Tibial nerve (tissue), 4 donors: Measurements from ENCODE around the gene EPB41. TPM values are rescaled to one million over a fixed set of nuclear protein-coding genes. Genes with fewer than 3 reads are reported as not detected.
"Not testable (repeated sequence)": the region's sequence is repeated elsewhere in the genome, so short reads cannot be mapped to it uniquely, and the experiment has no call there.

ENCODE experiments used
- DNase-seq, 2 donors: peaks; one replicate each; pipeline ENCODE4 v3.0.0-alpha.2; 2019; ENCODE audit warnings: low spot score in 2 of 2
- H3K27ac ChIP-seq, 4 donors: fragments of 200-600 bp; sonication (generic) in 3 of 4; one replicate each; pipeline ENCODE4 v1.5.1; 2017 to 2019; ENCODE audit warnings: mild to moderate bottlenecking in 1 of 4
- H3K27me3 ChIP-seq, 2 donors: fragments of 200-600 bp; sonication (generic) in 1 of 2; one replicate each; pipeline versions ENCODE4 v1.5.1 to v1.6.0; 2017 to 2019
- H3K36me3 ChIP-seq, 3 donors: fragments of 200-600 bp; sonication (generic); one replicate each; pipeline ENCODE4 v1.5.1; 2018 to 2019
- H3K4me1 ChIP-seq, 4 donors: fragments of 200-600 bp; sonication (generic) in 3 of 4; one replicate each; pipeline ENCODE4 v1.5.1; 2017 to 2019
- H3K4me3 ChIP-seq, 4 donors: fragments of 200-600 bp; sonication (generic) in 3 of 4; one replicate each; pipeline ENCODE4 v1.5.1; 2017 to 2019; ENCODE audit warnings: mild to moderate bottlenecking in 1 of 4, moderate library complexity in 1 of 4
- H3K9me3 ChIP-seq, 4 donors: fragments of 200-600 bp; sonication (generic) in 3 of 4; one replicate each; pipeline ENCODE4 v1.5.1; 2017 to 2019
- EP300 ChIP-seq, 2 donors: sonication (generic); formaldehyde crosslinking; IDR thresholded peaks; one replicate each; pipeline ENCODE4 v1.6.1; 2017; ENCODE audit warnings: antibody characterized with exemption in 2 of 2, mild to moderate bottlenecking in 1 of 2
- POLR2A ChIP-seq, 2 donors: fragments of 450-650 bp; IDR thresholded peaks; one replicate each; pipeline ENCODE4 v1.6.1; 2017; ENCODE audit warnings: antibody characterized with exemption in 2 of 2, mild to moderate bottlenecking in 2 of 2, moderate library complexity in 2 of 2
- WGBS, 2 donors: methylation state at CpG; one replicate each; pipeline ENCODE4 v1.1.5; 2018; 5-methylcytosine and 5-hydroxymethylcytosine counted together
- total RNA-seq, 4 donors: library from RNA; depleted of rRNA; stranded (reverse); fragments of >200 nt; gene quantifications; one replicate each; pipeline ENCODE4 v1.1.0, GENCODE V29; 2016
- TF ChIP-seq, protein P1 (sequence below), 5 experiments: fragments of 200-600 bp in 3 of 5; fragments of 450-650 bp in 2 of 5; sonication (generic) in 3 of 5; IDR thresholded peaks; one replicate each; pipeline ENCODE4 v1.5.1; 2016 to 2019; ENCODE audit warnings: antibody characterized with exemption in 5 of 5, mild to moderate bottlenecking in 3 of 5, moderate library complexity in 2 of 5

Gene EPB41
- total RNA-seq, 4 donors from 2014 or later, result 13.9 to 22.1 (median 16.0) TPM

DNA sequence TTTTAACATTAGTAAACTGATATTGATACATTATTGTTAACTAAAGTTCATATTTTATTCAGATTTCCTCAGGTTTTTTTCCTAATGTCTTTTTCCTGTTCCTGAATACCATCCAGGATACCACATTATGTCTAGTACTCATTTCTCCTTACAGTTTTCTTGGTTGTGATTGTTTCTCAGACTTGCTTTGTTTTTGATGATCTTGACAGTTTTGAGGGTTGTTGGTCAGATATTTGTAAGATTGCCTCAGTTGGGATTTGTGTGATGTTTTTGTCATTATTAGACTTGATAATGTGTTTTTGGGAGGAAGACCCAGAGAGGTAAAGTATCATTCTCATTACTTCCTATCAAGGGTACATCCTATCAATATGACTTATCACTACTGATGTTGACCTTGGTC is 19.5 kb downstream of the EPB41 start:
- no peak overlapping the region for H3K4me3 ChIP-seq
- no peak overlapping the region for H3K27ac ChIP-seq
- H3K36me3 ChIP-seq, result no peaks in the 10 kb centered on the region
- peaks cover 0 to 4% (median 0%) of the 10 kb centered on the region in 4 donors for H3K4me1 ChIP-seq
- no peaks in the 10 kb centered on the region for H3K27me3 ChIP-seq
- H3K9me3 ChIP-seq, result no peaks in the 10 kb centered on the region
- DNase-seq, result no peak
- TF ChIP-seq EP300 (IDR thresholded peaks at IDR 0.05), result no peak
- TF ChIP-seq, protein P1, sequence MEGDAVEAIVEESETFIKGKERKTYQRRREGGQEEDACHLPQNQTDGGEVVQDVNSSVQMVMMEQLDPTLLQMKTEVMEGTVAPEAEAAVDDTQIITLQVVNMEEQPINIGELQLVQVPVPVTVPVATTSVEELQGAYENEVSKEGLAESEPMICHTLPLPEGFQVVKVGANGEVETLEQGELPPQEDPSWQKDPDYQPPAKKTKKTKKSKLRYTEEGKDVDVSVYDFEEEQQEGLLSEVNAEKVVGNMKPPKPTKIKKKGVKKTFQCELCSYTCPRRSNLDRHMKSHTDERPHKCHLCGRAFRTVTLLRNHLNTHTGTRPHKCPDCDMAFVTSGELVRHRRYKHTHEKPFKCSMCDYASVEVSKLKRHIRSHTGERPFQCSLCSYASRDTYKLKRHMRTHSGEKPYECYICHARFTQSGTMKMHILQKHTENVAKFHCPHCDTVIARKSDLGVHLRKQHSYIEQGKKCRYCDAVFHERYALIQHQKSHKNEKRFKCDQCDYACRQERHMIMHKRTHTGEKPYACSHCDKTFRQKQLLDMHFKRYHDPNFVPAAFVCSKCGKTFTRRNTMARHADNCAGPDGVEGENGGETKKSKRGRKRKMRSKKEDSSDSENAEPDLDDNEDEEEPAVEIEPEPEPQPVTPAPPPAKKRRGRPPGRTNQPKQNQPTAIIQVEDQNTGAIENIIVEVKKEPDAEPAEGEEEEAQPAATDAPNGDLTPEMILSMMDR (IDR thresholded peaks at IDR 0.05), result no peak
- TF ChIP-seq POLR2A (IDR thresholded peaks at IDR 0.05), result no peak

DNA sequence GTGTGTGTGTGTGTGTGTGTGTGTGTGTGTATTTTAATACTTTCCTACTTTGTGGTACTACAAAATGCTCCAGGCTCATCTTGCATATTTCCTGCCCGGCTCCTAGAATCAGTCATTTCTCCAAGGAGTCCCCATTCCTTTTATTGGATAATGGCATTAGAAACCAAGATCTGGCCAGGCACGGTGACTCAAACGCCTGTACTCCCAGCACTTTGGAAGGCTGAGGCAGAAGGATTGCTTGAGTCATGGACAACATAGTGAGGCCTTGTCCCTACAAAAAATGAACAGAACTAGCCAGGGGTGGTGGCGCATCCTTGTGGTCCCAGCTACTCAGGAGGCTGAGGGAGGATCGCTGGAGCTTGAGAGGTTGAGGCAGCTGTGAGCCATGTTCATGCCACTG is 20.3 kb downstream of the EPB41 start:
- Histone ChIP-seq H3K36me3 (no peaks in the 10 kb centered on the region), H3K27me3 (no peaks in the 10 kb centered on the region), H3K27ac (no peak overlapping the region), H3K4me3 (no peak overlapping the region), H3K4me1 (no peaks in the 10 kb centered on the region), H3K9me3 (no peaks in the 10 kb centered on the region)
- TF ChIP-seq, protein P1 (IDR thresholded peaks at IDR 0.05), result no peak
- TF ChIP-seq POLR2A (IDR thresholded peaks at IDR 0.05), result no peak
- TF ChIP-seq EP300 (IDR thresholded peaks at IDR 0.05), result no peak
- WGBS, 2 donors, result 92 to 94% methylated on average over 5 of the region's 5 CpGs
- no peak for DNase-seq

DNA sequence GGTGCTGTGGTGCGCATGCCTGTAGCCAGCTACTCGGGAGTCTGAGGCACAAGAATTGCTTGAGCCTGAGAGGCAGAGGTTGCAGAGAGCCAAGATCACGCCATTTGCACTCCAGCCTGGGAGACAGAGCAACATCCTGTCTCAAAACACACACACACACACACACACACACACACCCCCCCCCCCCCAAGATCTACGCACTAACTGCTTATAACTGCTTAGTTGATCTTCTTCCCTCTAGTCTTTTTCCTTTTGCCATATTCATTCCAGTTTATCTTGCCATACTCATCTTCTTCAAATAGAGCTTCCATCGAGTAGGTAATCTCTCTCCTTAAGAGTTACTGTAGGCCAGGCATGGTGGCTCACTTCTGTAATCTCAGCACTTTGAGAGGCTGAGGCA is 20.9 kb downstream of the EPB41 start:
- H3K27me3 ChIP-seq, result no peaks in the 10 kb centered on the region
- no peak overlapping the region for H3K4me3 ChIP-seq
- H3K36me3 ChIP-seq, result no peaks in the 10 kb centered on the region
- no peak for DNase-seq
- 85 to 89% methylated on average over 5 of the region's 5 CpGs for WGBS, 2 donors
- no peaks in the 10 kb centered on the region for H3K4me1 ChIP-seq
- no peaks in the 10 kb centered on the region for H3K9me3 ChIP-seq
- TF ChIP-seq EP300 (IDR thresholded peaks at IDR 0.05), result no peak
- no peak for TF ChIP-seq POLR2A (IDR thresholded peaks at IDR 0.05)
- TF ChIP-seq, protein P1 (IDR thresholded peaks at IDR 0.05), result no peak
- H3K27ac ChIP-seq, result no peak overlapping the region

DNA sequence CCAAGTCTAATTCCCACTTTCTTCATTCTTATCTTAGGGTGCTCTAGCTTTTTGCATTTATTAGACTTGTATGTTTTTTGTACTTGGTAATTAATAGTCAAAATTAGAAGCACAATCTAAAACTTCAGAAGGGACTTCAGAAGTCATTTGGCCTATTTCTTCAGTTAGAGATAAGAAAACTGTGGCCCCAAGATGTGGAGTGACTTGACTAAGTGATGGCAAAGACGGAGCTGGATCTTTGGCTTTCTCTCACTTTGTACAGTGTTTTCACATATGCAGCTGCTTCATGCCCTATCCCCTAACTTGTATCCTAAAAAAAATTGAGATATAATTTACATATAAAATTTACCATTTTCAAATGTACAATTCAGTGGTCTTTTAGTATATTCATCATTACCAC is 21.7 kb downstream of the EPB41 start:
- DNase-seq, result no peak
- Histone ChIP-seq H3K27ac (no peak overlapping the region), H3K36me3 (no peaks in the 10 kb centered on the region), H3K9me3 (no peaks in the 10 kb centered on the region), H3K4me1 (no peaks in the 10 kb centered on the region), H3K4me3 (no peak overlapping the region), H3K27me3 (no peaks in the 10 kb centered on the region)
- TF ChIP-seq EP300 (IDR thresholded peaks at IDR 0.05) (no peak), POLR2A (IDR thresholded peaks at IDR 0.05) (no peak)
- TF ChIP-seq, protein P1 (IDR thresholded peaks at IDR 0.05), result no peak
- WGBS, 2 donors, result 96 to 97% methylated on average over 1 of the region's 1 CpG

DNA sequence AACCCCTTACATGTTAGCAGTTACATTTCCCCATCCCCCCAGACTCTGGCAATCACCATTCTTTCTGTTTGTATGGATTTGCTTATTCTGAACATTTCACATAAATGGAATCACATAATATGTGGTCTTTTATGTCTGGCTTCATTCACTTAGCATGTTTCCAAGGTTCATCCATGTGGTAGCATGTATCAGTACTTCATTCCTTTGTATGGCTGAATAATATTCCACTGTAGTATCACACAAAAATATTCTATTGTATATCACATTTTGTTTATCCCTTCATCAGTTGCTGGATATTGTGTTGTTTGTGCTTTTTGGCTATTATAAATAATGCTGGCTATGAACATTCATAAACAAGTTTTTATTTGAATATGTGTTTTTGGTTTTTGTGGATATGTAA is 22.2 kb downstream of the EPB41 start:
- Histone ChIP-seq H3K4me3 (no peak overlapping the region), H3K9me3 (no peaks in the 10 kb centered on the region), H3K4me1 (no peaks in the 10 kb centered on the region), H3K27ac (no peak overlapping the region), H3K36me3 (no peaks in the 10 kb centered on the region), H3K27me3 (no peaks in the 10 kb centered on the region)
- no peak for DNase-seq
- TF ChIP-seq, protein P1 (IDR thresholded peaks at IDR 0.05), result no peak

DNA sequence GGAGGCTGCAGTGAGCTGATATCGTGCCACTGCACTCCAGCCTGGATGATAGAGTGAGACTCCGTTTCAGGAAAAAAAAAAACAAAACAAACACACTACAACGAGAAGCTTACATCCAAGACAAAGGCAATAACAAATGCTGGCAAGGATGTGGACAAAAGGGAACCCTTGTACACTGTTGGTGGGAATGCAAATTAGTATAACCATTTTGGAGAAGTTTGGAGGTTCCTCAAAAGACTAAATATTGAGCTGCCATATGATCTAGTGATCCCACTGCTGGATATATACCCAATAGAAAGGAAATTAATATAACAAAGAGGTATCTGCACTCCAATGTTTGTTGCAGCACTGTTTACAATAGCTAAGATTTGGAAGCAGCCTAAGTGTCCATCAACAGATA is 29.2 kb downstream of the EPB41 start:
- not testable (repeated sequence) for DNase-seq, H3K9me3 ChIP-seq, H3K27me3 ChIP-seq, H3K36me3 ChIP-seq, H3K4me1 ChIP-seq, H3K4me3 ChIP-seq, H3K27ac ChIP-seq
- 60 to 77% methylated on average over 3 of the region's 3 CpGs for WGBS, 2 donors
